ENCODE results near the gene CXCL8. TPM values are rescaled to one million over a fixed set of nuclear protein-coding genes. Genes with fewer than 3 reads are reported as not detected.

CXCL8 gene
- total RNA-seq, 2 experiments from 2014 or later: 9.9 to 11.4 TPM

DNA sequence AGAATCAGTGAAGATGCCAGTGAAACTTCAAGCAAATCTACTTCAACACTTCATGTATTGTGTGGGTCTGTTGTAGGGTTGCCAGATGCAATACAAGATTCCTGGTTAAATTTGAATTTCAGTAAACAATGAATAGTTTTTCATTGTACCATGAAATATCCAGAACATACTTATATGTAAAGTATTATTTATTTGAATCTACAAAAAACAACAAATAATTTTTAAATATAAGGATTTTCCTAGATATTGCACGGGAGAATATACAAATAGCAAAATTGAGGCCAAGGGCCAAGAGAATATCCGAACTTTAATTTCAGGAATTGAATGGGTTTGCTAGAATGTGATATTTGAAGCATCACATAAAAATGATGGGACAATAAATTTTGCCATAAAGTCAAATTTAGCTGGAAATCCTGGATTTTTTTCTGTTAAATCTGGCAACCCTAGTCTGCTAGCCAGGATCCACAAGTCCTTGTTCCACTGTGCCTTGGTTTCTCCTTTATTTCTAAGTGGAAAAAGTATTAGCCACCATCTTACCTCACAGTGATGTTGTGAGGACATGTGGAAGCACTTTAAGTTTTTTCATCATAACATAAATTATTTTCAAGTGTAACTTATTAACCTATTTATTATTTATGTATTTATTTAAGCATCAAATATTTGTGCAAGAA lies 2.3 kb downstream of the CXCL8 start:
- H3K36me3 ChIP-seq (ENCODE audit: insufficient read depth, low read length): no peaks in the 10 kb centered on the region
- ChIA-PET POLR2A (no interaction called here), CTCF (no interaction called here)
- no peak overlapping the region for H3K4me3 ChIP-seq (ENCODE audit: low read length)
- no peaks in the 10 kb centered on the region for H3K27me3 ChIP-seq (ENCODE audit: control insufficient read depth in 1 of 2, insufficient read depth in 2 of 2, low read length in 2 of 2)
- Mint-ChIP-seq H3K4me3 (no peak overlapping the region), H3K27ac (no peak overlapping the region), H3K36me3 (ENCODE audit: low read depth) (no peaks in the 10 kb centered on the region), H3K4me1 (ENCODE audit: low read depth) (no peaks in the 10 kb centered on the region), H3K27me3 (no peaks in the 10 kb centered on the region), H3K9me3 (peaks cover 2% of the 10 kb centered on the region)
- H3K9me3 ChIP-seq (ENCODE audit: control insufficient read depth in 1 of 2, insufficient read depth in 1 of 2, low read length in 2 of 2): no peaks in the 10 kb centered on the region
- TF ChIP-seq, protein P1, sequence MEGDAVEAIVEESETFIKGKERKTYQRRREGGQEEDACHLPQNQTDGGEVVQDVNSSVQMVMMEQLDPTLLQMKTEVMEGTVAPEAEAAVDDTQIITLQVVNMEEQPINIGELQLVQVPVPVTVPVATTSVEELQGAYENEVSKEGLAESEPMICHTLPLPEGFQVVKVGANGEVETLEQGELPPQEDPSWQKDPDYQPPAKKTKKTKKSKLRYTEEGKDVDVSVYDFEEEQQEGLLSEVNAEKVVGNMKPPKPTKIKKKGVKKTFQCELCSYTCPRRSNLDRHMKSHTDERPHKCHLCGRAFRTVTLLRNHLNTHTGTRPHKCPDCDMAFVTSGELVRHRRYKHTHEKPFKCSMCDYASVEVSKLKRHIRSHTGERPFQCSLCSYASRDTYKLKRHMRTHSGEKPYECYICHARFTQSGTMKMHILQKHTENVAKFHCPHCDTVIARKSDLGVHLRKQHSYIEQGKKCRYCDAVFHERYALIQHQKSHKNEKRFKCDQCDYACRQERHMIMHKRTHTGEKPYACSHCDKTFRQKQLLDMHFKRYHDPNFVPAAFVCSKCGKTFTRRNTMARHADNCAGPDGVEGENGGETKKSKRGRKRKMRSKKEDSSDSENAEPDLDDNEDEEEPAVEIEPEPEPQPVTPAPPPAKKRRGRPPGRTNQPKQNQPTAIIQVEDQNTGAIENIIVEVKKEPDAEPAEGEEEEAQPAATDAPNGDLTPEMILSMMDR (IDR thresholded peaks at IDR 0.05): no peak
- H3K4me1 ChIP-seq (ENCODE audit: insufficient read depth, low read length): no peaks in the 10 kb centered on the region
- intact Hi-C loops (cut with DNase I, micrococcal nuclease): no loop called here
- ATAC-seq (ENCODE audit: poor library complexity) (no peak), DNase-seq (no peak)
- H3K27ac ChIP-seq (ENCODE audit: low read depth in 1 of 2, low read length in 2 of 2): no peak overlapping the region

DNA sequence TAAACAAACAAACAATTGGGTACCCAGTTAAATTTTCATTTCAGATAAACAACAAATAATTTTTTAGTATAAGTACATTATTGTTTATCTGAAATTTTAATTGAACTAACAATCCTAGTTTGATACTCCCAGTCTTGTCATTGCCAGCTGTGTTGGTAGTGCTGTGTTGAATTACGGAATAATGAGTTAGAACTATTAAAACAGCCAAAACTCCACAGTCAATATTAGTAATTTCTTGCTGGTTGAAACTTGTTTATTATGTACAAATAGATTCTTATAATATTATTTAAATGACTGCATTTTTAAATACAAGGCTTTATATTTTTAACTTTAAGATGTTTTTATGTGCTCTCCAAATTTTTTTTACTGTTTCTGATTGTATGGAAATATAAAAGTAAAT lies 2.9 kb downstream of the CXCL8 start:
- Mint-ChIP-seq H3K27ac (no peak overlapping the region), H3K27me3 (no peaks in the 10 kb centered on the region), H3K9me3 (peaks cover 2% of the 10 kb centered on the region), H3K4me1 (ENCODE audit: low read depth) (no peaks in the 10 kb centered on the region), H3K4me3 (no peak overlapping the region), H3K36me3 (ENCODE audit: low read depth) (no peaks in the 10 kb centered on the region)
- TF ChIP-seq, protein P1 (IDR thresholded peaks at IDR 0.05): no peak
- Histone ChIP-seq H3K27me3 (ENCODE audit: control insufficient read depth in 1 of 2, insufficient read depth in 2 of 2, low read length in 2 of 2) (no peaks in the 10 kb centered on the region), H3K36me3 (ENCODE audit: insufficient read depth, low read length) (no peaks in the 10 kb centered on the region), H3K4me1 (ENCODE audit: insufficient read depth, low read length) (no peaks in the 10 kb centered on the region), H3K9me3 (ENCODE audit: control insufficient read depth in 1 of 2, insufficient read depth in 1 of 2, low read length in 2 of 2) (no peaks in the 10 kb centered on the region), H3K4me3 (ENCODE audit: low read length) (no peak overlapping the region), H3K27ac (ENCODE audit: low read depth in 1 of 2, low read length in 2 of 2) (no peak overlapping the region)
- ChIA-PET CTCF (no interaction called here), POLR2A (no interaction called here)
- DNase-seq (no peak), ATAC-seq (ENCODE audit: poor library complexity) (no peak)
- intact Hi-C loops (cut with DNase I, micrococcal nuclease): no loop called here

DNA sequence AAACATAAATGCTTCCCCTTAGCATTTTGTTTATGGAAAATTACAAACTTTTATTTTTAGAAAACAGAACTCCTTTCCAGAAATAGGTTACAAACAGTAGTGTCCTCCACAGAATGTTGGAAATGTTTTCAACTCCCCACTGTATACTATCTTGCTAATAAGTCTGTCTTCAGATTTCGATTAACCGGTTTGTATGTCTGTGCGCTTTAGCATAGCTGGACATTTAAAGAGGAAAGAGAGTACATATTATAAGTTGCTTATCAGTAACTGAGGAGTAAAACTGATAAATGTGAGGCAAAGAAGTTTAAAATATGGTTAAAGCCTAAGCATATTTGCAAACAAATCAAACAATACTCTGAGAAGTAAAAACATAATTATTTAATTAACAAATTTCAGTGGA lies 3.4 kb downstream of the CXCL8 start:
- Mint-ChIP-seq H3K4me1 (ENCODE audit: low read depth) (no peaks in the 10 kb centered on the region), H3K36me3 (ENCODE audit: low read depth) (no peaks in the 10 kb centered on the region), H3K4me3 (no peak overlapping the region), H3K27me3 (no peaks in the 10 kb centered on the region), H3K27ac (no peak overlapping the region), H3K9me3 (peaks cover 2% of the 10 kb centered on the region)
- POLR2A ChIA-PET: no interaction called here
- H3K4me3 ChIP-seq (ENCODE audit: low read length): no peak overlapping the region
- H3K36me3 ChIP-seq (ENCODE audit: insufficient read depth, low read length): no peaks in the 10 kb centered on the region
- no peak overlapping the region for H3K27ac ChIP-seq (ENCODE audit: low read depth in 1 of 2, low read length in 2 of 2)
- intact Hi-C loops (cut with DNase I, micrococcal nuclease): no loop called here
- H3K4me1 ChIP-seq (ENCODE audit: insufficient read depth, low read length): no peaks in the 10 kb centered on the region
- H3K9me3 ChIP-seq (ENCODE audit: control insufficient read depth in 1 of 2, insufficient read depth in 1 of 2, low read length in 2 of 2): no peaks in the 10 kb centered on the region
- TF ChIP-seq, protein P1 (IDR thresholded peaks at IDR 0.05): no peak
- H3K27me3 ChIP-seq (ENCODE audit: control insufficient read depth in 1 of 2, insufficient read depth in 2 of 2, low read length in 2 of 2): no peaks in the 10 kb centered on the region
- ATAC-seq (ENCODE audit: poor library complexity): no peak
- CTCF ChIA-PET: no interaction called here
- DNase-seq: no peak
